H9 (cell line): Measurements from ENCODE around the gene MGP. TPM values are rescaled to one million over a fixed set of nuclear protein-coding genes. Genes with fewer than 3 reads are reported as not detected.

Experiments used
- DNase-seq: peaks from one replicate; pipeline ENCODE4 v3.0.0-alpha.2; 2017
- H2AFZ ChIP-seq: one replicate; pipeline ENCODE4 v1.6.1; 2013; ENCODE audit warnings: mild to moderate bottlenecking, low read length, control low read depth, moderate library complexity
- H2AK5ac ChIP-seq: 2 replicates; pipeline ENCODE4 v1.6.1; 2013; ENCODE audit warnings: low read length, control low read depth, mixed read lengths; ENCODE audit not compliant: insufficient read length
- H2BK120ac ChIP-seq: one replicate; pipeline ENCODE4 v1.6.1; 2013; ENCODE audit warnings: low read depth, mild to moderate bottlenecking, low read length, control low read depth, inconsistent platforms; ENCODE audit not compliant: poor library complexity, severe bottlenecking
- H2BK12ac ChIP-seq: 2 replicates; pipeline ENCODE4 v1.6.1; 2013; ENCODE audit warnings: low read length, control low read depth, mixed read lengths, low read depth; ENCODE audit not compliant: insufficient read length
- H2BK15ac ChIP-seq: 2 replicates; pipeline ENCODE4 v1.6.1; 2013; ENCODE audit warnings: low read depth, low read length, control low read depth
- H2BK20ac ChIP-seq: one replicate; pipeline ENCODE4 v1.6.1; 2013; ENCODE audit warnings: low read depth, mild to moderate bottlenecking, low read length, control low read depth, inconsistent platforms; ENCODE audit not compliant: poor library complexity, severe bottlenecking
- H2BK5ac ChIP-seq: 2 replicates; pipeline ENCODE4 v1.6.1; 2013; ENCODE audit warnings: low read length, control low read depth, mixed read lengths; ENCODE audit not compliant: insufficient read length
- H3K14ac ChIP-seq: 2 replicates; pipeline ENCODE4 v1.6.1; 2013; ENCODE audit warnings: low read length, control low read depth; ENCODE audit not compliant: insufficient read depth
- H3K18ac ChIP-seq: 2 replicates; pipeline ENCODE4 v1.6.1; 2013; ENCODE audit warnings: low read depth, mild to moderate bottlenecking, mixed read lengths, low read length, control low read depth; ENCODE audit not compliant: insufficient read length
- H3K23ac ChIP-seq: 2 replicates; pipeline ENCODE4 v1.6.1; 2013; ENCODE audit warnings: low read length, control low read depth, mixed read lengths, low read depth; ENCODE audit not compliant: insufficient read length
- H3K23me2 ChIP-seq: 2 replicates; pipeline ENCODE4 v1.6.1; 2013; ENCODE audit warnings: low read depth, mild to moderate bottlenecking, mixed read lengths, low read length, control low read depth; ENCODE audit not compliant: insufficient read length, poor library complexity, severe bottlenecking
- H3K27ac ChIP-seq: 2 replicates; pipeline ENCODE4 v1.5.1; 2013; ENCODE audit warnings: low read length, control low read depth, mixed read lengths, low read depth; ENCODE audit not compliant: insufficient read length
- H3K27me3 ChIP-seq: 2 replicates; pipeline ENCODE4 v1.6.1; 2013; ENCODE audit warnings: low read length, control low read depth, inconsistent platforms; ENCODE audit not compliant: insufficient read depth
- H3K4ac ChIP-seq: 2 replicates; pipeline ENCODE4 v1.6.1; 2013; ENCODE audit warnings: low read depth, mild to moderate bottlenecking, control low read depth, inconsistent platforms, low read length, moderate library complexity
- H3K4me1 ChIP-seq: 2 replicates; pipeline ENCODE4 v1.6.1; 2013; ENCODE audit warnings: low read length, control low read depth, inconsistent platforms; ENCODE audit not compliant: insufficient read depth
- H3K4me2 ChIP-seq: 2 replicates; pipeline ENCODE4 v1.6.1; 2013; ENCODE audit warnings: low read length, control low read depth, mixed read lengths; ENCODE audit not compliant: insufficient read length, insufficient read depth
- H3K56ac ChIP-seq: 2 replicates; pipeline ENCODE4 v1.6.1; 2013; ENCODE audit warnings: low read depth, mild to moderate bottlenecking, mixed read lengths, low read length, control low read depth; ENCODE audit not compliant: insufficient read length
- H3K79me1 ChIP-seq: 2 replicates; pipeline ENCODE4 v1.6.1; 2013; ENCODE audit warnings: low read depth, mild to moderate bottlenecking, moderate library complexity, low read length, control low read depth, inconsistent platforms; ENCODE audit not compliant: insufficient read depth, poor library complexity, severe bottlenecking
- H3K79me2 ChIP-seq: 2 replicates; pipeline ENCODE4 v1.6.1; 2013; ENCODE audit warnings: low read length, control low read depth, inconsistent platforms; ENCODE audit not compliant: insufficient read depth
- H3K9ac ChIP-seq: 2 replicates; pipeline ENCODE4 v1.6.1; 2013; ENCODE audit warnings: low read length, control low read depth, mixed read lengths; ENCODE audit not compliant: insufficient read length; ENCODE audit errors: extremely low read depth
- H3K9me3 ChIP-seq: one replicate; pipeline ENCODE4 v1.6.1; 2013; ENCODE audit warnings: low read depth, low read length, inconsistent platforms; ENCODE audit not compliant: control insufficient read depth
- H3T11ph ChIP-seq: one replicate; pipeline ENCODE4 v1.6.1; 2013; ENCODE audit warnings: mild to moderate bottlenecking, low read length, control low read depth, inconsistent platforms
- H4K20me1 ChIP-seq: one replicate; pipeline ENCODE4 v1.6.1; 2013; ENCODE audit not compliant: control insufficient read depth, insufficient read length, insufficient read depth
- H4K5ac ChIP-seq: 2 replicates; pipeline ENCODE4 v1.6.1; 2013; ENCODE audit warnings: low read depth, mild to moderate bottlenecking, mixed read lengths, low read length, control low read depth; ENCODE audit not compliant: insufficient read length
- H4K8ac ChIP-seq: replicated peaks from 2 replicates; pipeline ENCODE4 v1.6.1; 2013; ENCODE audit warnings: low read length, control low read depth, mixed read lengths, low read depth; ENCODE audit not compliant: insufficient read length
- H4K91ac ChIP-seq: 2 replicates; pipeline ENCODE4 v1.6.1; 2013; ENCODE audit warnings: low read depth, mild to moderate bottlenecking, moderate library complexity, mixed read lengths, low read length, control low read depth; ENCODE audit not compliant: insufficient read length
- H3K27ac Mint-ChIP-seq, 3 experiments: 2 replicates in 2 of 3; 3 replicates in 1 of 3; pipeline ENCODE4 v1.8.0; 2020 to 2021; ENCODE audit warnings: mixed read lengths in 3 of 3, mild to moderate bottlenecking in 1 of 3, moderate library complexity in 1 of 3
- H3K27me3 Mint-ChIP-seq: 2 replicates; pipeline ENCODE4 v1.8.0; 2021; ENCODE audit warnings: low read depth, mild to moderate bottlenecking, moderate library complexity, mixed read lengths
- H3K36me3 Mint-ChIP-seq, 3 experiments: 2 replicates in 2 of 3; 3 replicates in 1 of 3; pipeline ENCODE4 v1.8.0; 2020 to 2021; ENCODE audit warnings: low read depth in 3 of 3, mixed read lengths in 3 of 3; ENCODE audit not compliant: insufficient read depth in 1 of 3
- H3K4me1 Mint-ChIP-seq, 2 experiments: 2 replicates each; pipeline ENCODE4 v1.8.0; 2020; ENCODE audit warnings: mixed read lengths in 2 of 2
- H3K4me3 Mint-ChIP-seq, 2 experiments: 2 replicates in 1 of 2; 3 replicates in 1 of 2; pipeline ENCODE4 v1.8.0; 2020 to 2021; ENCODE audit warnings: mild to moderate bottlenecking in 2 of 2, mixed read lengths in 2 of 2, moderate library complexity in 1 of 2
- H3K9me3 Mint-ChIP-seq, 2 experiments: 2 replicates in 1 of 2; 3 replicates in 1 of 2; pipeline ENCODE4 v1.8.0; 2020; ENCODE audit warnings: mild to moderate bottlenecking in 2 of 2, mixed read lengths in 2 of 2, moderate library complexity in 1 of 2
- WGBS: extraction: QIAGEN DNeasy Blood & Tissue Kit; methylation state at CpG from one replicate; pipeline ENCODE4 v1.1.7; 2013; ENCODE audit warnings: missing lambda C conversion rate, low lambda C conversion rate, mixed read lengths; ENCODE audit not compliant: insufficient read length; ENCODE audit errors: extremely low coverage; 5-methylcytosine and 5-hydroxymethylcytosine counted together
- total RNA-seq: library from RNA; stranded (reverse); gene quantifications from 2 replicates; pipeline ENCODE4 v1.2.1, GENCODE V29; 2021
- TF ChIP-seq, protein P1 (sequence below): fragments of 200-600 bp; sonication (generic); conservative IDR thresholded peaks from 3 replicates; pipeline ENCODE4 v1.8.0; 2021; ENCODE audit warnings: antibody characterized with exemption, mild to moderate bottlenecking

Gene MGP
- total RNA-seq, 1 experiment from 2014 or later: not detected

DNA sequence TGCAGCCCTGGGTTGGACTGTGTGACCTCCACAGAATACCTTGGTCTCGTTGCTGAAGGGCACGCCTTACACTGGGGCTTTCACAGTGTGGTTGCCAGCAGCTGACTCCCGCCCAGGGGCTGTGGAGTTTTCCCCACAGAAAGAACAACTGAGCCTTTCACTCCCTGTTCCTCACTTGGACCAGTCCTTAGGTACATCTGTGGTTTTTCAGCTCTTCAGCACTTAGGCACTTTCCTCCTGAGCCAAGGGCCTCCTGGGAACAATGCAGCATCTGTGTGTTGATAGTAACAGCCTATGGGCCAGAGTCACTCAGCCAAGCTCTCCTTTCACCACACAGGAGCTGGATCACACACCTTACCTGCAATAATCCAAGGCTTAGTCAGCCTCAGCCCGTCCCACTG is 27.7 kb upstream of the MGP start:
- Histone ChIP-seq H3T11ph (no peak overlapping the region), H3K4ac (no peak overlapping the region), H2AFZ (no peak overlapping the region), H3K4me2 (no peak overlapping the region), H3K27me3 (no peaks in the 10 kb centered on the region), H3K56ac (no peak overlapping the region), H2BK120ac (no peak overlapping the region), H3K79me2 (no peaks in the 10 kb centered on the region), H2BK20ac (no peak overlapping the region), H4K5ac (no peak overlapping the region), H4K8ac (no peak overlapping the region), H3K14ac (no peak overlapping the region; the same call in 1 of the 2 replicates), H3K27ac (no peak overlapping the region), H3K23me2 (no peaks in the 10 kb centered on the region), H4K20me1 (no peaks in the 10 kb centered on the region), H3K23ac (no peak overlapping the region), H2BK12ac (no peak overlapping the region), H2BK15ac (no peak overlapping the region), H3K4me1 (no peaks in the 10 kb centered on the region), H3K18ac (no peak overlapping the region), H4K91ac (no peak overlapping the region), H2AK5ac (no peak overlapping the region), H3K79me1 (no peaks in the 10 kb centered on the region), H3K9ac (no peak overlapping the region), H2BK5ac (no peak overlapping the region), H3K9me3 (no peaks in the 10 kb centered on the region)
- TF ChIP-seq, protein P1, sequence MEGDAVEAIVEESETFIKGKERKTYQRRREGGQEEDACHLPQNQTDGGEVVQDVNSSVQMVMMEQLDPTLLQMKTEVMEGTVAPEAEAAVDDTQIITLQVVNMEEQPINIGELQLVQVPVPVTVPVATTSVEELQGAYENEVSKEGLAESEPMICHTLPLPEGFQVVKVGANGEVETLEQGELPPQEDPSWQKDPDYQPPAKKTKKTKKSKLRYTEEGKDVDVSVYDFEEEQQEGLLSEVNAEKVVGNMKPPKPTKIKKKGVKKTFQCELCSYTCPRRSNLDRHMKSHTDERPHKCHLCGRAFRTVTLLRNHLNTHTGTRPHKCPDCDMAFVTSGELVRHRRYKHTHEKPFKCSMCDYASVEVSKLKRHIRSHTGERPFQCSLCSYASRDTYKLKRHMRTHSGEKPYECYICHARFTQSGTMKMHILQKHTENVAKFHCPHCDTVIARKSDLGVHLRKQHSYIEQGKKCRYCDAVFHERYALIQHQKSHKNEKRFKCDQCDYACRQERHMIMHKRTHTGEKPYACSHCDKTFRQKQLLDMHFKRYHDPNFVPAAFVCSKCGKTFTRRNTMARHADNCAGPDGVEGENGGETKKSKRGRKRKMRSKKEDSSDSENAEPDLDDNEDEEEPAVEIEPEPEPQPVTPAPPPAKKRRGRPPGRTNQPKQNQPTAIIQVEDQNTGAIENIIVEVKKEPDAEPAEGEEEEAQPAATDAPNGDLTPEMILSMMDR: no peak
- Mint-ChIP-seq H3K4me3 (no peak overlapping the region), H3K27ac (peak overlapping the region in 1 of 3 experiments; percentile 68; a peak in 1 of 7 replicates), H3K4me1 (no peaks in the 10 kb centered on the region), H3K9me3 (no peaks in the 10 kb centered on the region), H3K36me3 (no peaks in the 10 kb centered on the region), H3K27me3 (no peaks in the 10 kb centered on the region)
- no CpG with 5 or more reads among the region's 4 CpGs for whole genome bisulfite sequencing
- DNase-seq: no peak
